GM19043 (cell line): ENCODE data around the gene BORCS5.
"Not testable (repeated sequence)": the region's sequence is repeated elsewhere in the genome, so short reads cannot be mapped to it uniquely, and the experiment has no call there.

ENCODE experiments used
- ATAC-seq: cut with Tn5 transposase; IDR thresholded peaks from one replicate; pipeline ENCODE4 v1.9.1; 2021; ENCODE audit warnings: low read depth; ENCODE audit not compliant: unreplicated experiment

Gene BORCS5

DNA sequence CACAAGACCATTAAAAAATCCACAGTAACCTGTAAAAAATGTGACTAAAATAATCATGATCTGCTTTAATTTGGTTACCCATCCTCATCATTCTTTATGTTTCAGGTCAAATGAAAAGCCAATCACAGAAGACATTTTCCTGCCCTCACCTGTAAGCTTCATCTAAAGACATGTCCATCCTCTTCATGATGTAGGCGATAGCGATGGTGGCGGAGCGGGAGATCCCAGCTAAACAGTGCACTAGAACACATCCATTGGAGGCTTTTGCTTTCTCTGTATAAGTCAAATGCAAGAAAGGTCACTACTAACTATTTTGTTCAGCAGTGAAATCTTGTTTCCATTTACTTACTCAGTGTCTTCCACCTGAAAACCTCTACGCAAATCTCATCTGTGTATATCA, 123.2 kb downstream of the BORCS5 start:
- ATAC-seq, result no peak

DNA sequence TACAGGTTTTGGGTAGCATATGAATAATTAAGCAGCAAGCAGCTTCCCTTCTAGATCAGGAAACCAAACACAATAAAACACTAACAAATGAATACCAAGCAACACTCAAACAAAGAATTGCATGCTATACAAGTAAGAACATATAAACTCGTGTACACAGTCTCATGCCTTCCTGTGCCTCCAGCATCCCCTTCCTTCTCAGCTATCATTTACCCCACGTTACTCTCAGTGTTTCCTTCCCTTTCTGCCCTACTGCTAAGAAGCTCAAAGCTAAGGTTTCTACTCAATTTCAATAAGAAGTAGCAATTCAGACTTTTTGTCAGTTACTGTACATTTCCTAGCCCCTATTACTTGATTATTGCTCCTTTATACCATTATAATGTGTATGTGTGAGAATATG, 124.8 kb downstream of the BORCS5 start:
- no peak for ATAC-seq

DNA sequence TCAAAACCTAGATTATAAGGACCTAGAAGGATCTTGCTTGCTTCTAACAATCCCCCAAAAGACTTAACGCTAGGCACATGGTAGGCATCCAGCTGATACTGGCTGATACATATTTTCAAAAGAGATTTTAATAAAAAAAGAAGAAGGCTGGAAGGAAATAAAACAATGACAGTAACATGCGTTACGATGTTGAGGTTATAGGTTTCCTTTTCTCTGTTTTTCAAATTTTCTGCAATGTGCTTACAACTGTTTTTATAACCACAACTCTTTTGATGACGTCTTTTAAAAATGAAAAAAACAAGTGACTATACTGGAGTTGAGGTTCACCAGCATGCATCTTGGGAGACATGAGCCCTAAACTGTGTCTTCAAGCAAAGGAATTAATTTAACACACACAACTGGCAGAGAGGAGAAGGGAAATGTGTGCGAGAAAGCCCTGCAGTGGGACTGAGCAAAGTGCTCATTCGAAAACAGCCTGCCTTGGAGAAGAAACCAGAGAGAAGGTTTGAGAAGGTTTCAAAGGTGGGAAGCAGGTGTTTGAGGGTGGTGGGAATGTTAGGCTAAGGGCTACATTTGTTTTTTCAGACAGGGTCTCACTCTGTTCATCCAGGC, 125.4 kb downstream of the BORCS5 start:
- no peak for ATAC-seq

DNA sequence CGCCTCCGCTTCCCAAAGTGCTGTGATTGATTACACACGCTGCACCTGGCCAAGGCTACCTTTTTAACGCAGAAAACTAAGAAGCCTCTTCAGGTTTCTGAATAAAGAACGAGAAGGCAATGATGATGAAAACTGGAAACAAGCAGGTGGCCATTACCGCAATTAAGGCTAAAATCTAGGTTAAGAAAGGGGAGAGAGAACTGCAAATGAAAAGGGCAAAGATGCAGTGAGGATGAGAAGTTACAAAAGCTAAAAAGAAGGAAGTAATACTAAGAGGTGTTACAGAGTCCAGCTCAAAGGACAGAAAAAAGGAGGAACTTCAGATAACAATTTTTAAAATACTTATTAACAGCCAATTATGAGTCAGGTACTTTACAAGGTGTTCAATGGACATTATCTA, 126.1 kb downstream of the BORCS5 start:
- ATAC-seq, result peak; percentile 54

DNA sequence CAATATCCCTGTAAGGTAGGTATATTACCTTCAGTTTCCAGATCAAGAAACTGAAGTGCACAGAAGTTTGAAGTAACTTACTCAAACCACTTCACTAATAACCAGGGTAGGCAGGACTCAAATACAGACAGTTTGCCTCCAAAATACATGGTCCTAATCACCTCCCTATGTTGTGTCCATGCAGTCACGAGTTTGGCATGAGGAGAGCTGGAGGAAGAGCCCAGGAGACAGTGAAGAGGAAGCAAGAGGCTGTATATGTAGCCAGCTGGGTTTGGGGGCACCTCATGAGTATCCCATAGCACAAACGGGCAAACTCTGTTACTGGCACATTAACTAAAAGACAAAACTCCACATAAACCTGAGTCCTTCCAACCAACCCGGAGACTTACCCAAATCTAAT, 126.6 kb downstream of the BORCS5 start:
- no peak for ATAC-seq

DNA sequence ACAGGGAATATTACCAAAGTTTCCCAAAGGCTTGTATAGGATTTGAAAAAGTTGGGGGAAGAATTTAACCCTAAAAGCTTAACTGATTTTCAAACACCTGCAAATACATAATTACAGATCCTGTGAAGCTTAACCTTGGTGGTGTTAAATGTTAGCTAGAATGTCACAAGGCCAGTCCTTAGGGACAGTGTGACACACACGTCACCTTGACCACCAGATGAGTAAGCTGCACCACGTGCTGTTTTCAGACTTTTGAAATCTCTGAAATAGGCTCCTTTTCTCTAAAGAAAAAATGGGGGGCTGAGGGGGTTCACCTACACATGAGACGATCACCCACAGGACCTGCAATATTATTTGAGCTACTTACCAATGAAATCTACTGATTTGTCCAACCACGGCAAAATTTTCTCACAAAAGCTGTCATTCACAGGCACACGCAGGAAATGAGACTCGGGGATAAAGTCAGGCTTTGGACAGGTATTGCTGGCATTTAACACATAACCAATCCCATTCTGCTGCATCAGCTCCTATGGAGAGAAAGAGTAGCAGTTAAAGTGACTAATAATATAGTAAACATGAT, 129.9 kb downstream of the BORCS5 start:
- ATAC-seq, result peak; percentile 82

DNA sequence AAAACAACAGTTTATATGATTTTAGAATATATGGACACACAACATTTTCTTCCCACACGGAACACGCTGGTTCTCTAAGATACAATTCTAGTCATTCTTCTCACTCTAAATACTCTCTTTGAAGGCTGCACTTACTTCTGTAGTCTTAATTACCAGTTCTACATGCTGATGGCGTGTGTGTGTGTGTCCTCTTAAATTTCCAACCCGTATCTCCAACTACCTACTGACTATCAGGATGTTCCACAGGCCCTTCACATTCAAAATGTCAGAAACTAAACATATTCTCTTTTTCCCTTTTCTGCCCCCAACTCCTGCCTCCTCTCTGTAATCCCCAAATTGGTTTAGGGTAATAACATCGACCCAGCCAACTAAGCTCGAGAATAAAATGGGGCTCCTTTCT, 130.6 kb downstream of the BORCS5 start:
- no peak for ATAC-seq

DNA sequence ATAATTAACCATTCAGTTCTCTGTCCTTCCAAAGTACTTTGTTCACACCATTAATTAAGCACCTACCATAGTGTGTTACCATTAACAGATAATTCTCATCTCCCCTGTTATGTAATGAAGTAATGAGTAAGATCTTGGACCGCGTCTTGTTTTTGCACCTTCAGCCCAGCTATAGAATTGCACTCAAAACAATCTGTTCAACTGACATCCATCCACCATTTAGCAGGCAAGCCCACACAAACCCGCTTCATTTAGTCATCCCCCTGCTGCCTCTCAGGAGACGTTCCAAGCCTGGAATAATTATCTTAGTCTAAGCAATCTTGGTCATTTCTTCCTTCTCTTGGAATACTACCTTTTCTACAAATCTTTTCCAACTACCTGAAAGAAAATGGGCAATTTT, 131.4 kb downstream of the BORCS5 start:
- no peak for ATAC-seq

DNA sequence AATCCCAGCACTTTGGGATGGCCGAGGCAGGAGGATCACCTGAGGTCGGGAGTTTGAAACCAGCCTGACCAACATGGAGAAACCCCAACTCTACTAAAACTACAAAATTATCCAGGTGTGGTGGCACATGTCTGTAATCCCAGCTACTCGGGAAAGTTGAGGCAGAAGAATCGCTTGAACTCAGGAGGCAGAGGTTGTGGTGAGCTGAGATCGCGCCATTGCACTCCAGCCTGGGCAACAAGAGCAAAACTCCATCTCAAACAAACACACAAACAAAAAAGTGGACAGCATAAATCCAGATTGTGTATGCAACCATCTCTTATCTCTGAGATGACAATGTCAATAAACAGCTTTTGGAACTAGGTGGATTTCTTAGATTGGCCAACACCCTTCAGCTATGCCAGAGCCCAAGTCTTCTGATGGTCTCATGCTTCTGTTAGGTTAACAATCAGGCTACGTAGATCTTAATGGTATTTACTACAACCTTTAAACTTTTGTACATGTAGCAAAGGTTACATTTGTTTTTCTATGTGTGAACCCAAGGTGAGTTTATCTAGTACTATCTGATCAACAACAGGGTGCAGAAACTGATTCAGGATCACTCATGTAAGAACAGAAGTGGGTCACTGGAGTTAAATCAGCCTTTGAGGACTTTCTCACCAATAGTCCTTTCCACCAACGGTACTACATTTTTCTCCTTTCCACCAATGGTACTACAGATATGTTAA, 132.1 kb downstream of the BORCS5 start:
- ATAC-seq, result no peak

DNA sequence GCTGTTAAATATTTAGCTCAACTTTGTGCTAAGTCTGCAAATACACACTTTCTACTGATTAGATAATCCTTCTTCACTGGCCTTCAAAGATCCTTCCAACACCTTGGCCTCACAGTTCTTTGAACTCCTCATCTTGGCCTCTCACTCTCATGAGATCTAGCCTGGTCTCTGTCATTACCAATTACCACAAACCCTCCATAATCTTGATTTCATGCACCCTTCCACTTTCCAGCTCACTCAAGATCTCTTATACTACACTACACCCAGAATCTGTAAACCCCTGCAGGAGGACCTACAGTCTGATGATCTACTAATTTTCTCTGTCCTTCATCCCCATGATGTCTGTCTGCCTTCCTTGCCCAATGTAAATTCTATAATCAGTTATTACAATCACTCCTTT, 134.7 kb downstream of the BORCS5 start:
- ATAC-seq, result no peak

DNA sequence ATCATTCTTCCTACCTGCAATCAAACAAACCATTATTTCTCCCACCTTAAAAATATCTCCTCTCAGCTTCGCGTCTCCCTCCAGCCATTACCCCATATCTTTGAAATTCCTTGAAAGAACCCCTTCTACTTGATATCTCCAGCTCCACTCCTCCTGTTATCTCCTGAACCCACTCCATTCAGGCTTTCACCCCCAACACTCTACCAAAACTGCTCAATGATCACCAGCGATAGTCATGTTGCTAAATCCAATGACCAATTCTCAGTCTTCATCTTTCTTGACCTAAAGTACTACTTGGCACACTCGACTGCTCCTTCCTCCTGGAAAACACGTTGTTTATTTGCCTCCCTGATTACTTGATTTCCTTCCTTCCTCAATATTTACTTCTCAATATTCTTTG, 135.7 kb downstream of the BORCS5 start:
- no peak for ATAC-seq

DNA sequence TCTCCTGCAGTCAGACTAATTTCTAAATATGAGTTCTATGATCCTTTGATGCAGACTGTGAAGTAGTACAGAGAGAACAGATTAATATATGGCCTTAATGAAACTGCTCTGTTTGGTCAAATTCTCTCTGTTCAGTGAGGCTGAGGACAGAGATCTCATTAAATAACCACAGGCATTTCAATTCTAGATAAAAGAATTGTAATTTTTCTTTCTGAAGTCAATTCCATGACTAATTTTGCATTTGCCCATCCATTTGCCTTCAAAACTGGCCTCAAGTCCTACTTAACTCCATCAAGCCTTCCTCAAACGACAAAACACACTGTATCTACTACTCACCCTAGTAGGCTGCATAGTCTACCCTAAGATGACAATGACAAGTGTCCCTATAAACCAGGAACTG, 138.7 kb downstream of the BORCS5 start:
- ATAC-seq, result no peak

DNA sequence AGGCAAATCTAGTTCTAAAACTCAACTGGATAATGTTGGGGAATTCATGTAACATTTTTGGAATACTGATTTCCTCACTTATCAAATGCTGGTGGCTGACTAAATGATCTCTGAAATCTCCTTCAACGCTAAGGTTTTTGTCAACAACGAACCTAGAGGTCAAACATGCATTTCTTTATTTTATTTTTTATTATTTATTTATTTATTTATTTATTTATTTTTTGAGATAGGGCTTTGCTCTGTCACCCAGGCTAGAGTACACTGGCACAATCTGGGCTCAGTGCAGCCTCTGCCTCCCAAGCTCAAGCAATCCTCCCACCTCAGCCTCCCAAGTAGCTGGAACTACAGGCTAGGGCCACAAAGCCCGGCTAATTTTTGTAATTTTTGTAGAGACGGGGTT, 141.3 kb downstream of the BORCS5 start:
- ATAC-seq, result no peak

DNA sequence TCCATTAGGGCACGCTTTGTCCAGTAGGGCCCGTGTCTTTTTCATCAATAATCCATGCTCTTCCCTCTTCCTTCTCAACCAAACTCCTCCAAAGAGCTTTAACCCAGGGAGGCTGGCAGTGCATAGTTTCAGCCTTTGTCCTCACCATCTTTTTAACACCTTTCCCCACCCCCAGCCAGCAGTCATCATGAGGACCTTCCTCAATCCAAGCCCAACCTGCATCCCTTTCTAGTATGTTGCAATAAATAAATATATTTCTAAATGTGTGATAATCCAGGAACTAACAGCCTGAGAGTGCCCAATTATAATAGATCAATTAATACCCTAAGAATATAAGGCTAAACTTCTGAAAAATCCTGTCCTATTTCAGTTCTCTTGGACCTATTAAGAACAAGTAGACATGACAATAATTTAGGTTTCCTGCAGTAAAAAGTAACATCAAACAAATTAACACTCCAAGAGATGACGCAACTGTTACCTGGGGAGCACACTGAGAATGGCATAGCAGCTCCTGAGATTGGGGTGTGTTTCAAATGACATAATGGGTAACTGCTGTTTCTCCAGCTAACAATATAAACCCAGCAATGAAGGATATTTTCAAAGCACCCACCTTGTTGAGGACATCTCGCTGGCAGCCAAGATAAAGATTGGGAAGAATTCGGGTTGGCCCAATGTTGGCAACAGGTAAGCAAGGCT, 143.2 kb downstream of the BORCS5 start:
- ATAC-seq, result no peak

DNA sequence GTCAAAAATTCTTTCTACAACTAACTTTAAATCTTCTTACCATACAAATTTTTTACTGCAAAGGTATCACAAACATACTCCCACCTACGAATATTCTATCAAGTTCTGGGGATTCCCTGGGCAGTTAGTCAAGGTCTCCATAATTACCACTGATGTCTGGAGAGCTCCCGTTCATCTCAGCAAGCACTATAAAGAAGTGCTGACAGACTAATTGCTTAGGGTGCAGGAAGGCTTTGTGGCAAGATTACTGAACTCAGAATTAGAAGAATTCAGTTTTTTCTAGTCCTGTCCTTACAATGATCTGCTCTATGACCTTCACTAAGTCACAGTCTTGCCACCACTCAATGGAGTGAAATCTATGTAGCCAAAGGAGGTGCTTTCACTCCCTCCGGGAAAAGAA, 144.2 kb downstream of the BORCS5 start:
- ATAC-seq, result no peak

DNA sequence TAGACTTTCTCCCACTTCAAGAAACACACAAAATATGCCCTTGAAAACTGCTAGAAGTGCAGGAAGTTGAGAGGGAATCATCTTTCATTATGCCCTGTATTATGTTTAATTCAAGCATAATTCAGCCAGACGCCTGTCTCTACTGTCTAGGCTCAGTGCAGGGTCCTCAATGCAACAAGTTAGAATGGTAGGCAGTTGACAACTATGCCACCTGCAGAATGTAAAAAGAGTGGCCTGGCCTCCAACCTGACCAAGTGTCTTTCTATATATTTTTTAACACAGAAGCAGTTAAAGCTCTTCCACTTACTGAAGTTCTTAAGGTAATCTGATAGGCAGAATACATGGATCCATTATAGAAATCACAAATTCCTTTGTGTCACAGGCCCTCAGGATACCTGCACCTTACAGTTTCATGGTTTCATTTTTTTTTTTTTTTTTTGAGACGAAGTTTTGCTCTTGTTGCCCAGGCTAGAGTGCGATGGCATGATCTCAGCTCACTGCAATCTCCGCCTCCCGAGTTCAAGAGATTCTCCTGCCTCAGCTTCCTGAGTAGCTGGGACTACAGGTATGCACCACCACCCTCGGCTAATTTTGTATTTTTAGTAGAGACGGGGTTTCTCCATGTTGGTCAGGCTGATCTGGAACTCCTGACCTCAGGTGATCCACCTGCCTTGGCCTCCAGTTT, 145.4 kb downstream of the BORCS5 start:
- ATAC-seq, result not testable (repeated sequence)

DNA sequence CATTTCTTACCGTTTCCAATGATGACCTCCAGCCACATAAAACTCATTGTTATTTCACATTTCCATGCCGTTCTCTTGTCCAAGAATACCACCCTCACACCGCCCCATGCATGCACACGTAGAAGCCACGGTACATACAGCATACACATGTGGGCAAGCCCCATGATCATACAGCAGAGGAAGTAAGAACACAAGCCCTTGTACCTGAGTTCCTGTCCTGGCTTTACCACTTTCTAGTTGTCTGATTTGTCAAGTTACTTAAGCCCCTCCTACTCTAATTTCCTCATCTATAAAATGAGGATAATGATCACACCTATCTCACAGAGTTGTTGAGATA, 145.9 kb downstream of the BORCS5 start:
- ATAC-seq, result no peak

DNA sequence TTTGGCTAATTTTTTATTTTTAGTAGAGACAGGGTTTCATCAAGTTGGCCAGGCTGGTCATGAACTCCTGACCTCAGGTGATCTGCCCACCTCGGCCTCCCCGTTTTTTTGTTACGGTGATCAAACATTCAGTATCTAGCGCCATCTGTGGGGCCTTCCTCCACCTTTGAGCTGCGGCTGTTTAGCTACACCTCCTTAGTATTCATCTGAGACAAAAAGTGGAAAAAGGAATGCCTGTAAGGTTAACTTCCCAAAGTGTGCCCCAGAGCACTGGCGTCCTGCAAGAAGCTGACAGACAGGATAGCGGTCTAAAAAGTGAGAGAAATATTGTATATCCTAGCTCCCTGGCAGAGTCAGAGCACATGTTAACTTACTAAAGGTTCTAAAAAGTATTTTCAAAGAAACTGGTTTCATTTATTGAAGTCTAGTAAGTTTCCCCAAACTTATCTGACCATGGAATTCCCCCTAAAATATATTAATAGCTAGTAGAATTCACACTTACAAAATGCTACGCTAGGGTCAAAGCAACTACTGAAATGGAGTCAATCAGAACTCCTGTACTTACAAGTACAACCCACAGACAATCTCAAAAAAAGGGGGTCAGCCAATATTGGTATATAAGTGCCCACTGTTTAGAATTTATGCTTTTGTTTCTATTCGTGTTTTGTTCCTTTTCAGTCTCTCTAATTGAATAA, 146.7 kb downstream of the BORCS5 start:
- no peak for ATAC-seq

DNA sequence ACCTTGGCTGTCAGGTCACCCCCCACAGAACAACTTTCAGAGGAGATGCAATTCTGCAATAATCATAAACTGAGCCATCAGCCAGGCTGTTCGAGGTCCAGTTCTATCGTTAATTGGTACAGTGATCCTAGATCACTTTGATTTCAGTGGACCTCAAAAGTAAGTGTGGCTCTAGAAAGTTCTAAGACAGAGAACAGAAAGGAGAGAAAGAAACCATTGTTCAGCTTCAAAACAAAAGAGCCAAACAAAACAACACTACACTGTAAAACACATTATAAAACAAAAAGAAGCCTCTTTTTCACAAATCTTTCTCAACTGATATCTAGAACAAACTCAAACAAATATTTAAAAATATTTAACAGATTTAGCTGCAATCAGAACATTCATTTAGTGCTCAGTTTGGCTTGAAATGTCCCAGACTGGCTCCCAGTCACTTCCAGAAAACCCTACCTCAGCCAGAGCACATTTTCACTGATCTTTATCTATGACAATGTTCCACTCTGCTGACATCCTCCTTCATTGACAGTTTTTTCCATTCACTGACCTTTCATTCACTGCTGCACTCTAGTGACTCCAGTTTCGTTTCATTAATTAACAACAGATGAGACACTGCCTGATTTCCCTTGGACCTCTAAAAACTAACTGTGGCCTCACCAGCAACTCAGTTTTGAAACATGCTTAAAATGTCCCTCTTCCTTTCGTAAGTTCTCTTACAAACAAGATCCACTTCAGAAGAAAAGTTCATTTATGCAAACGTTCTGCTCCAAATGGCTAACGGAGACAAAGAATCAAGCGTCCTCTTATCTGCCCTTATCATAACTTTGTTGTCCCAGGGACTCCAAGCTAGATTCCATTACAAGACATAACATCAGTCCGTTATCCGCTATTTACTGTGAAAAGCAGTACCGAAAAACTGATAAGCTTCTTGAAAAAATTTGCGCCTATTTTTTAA, 148.9 kb downstream of the BORCS5 start:
- ATAC-seq, result peak; percentile 81
